ENCODE data around the gene SPATA18. TPM values are rescaled to one million over a fixed set of nuclear protein-coding genes. Genes with fewer than 3 reads are reported as not detected.
"Not testable (repeated sequence)": the region's sequence is repeated elsewhere in the genome, so short reads cannot be mapped to it uniquely, and the experiment has no call there.

The SPATA18 gene
- total RNA-seq, 2 experiments from 2014 or later = 0.35 to 0.73 TPM

DNA sequence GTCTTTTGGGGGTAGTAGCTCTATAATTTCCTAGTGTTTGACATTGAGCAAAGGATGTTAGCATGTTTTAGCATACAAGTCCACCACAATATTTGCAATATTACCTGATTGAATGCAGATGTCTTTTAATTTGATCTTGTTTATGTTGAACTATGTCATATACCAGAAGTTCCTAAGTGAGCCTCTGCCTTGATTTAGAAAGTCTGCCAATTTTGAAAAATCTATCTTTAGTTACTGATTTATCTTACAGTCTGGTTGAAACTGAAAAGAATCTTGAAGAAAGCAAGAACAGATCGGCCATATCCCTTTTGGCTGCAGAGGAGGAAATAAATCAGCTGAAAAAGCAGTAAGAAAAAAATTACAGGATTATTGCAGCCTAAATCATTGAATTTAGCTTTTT is 18.5 kb downstream of the SPATA18 start:
- Mint-ChIP-seq H3K27me3 (peaks cover 13% of the 10 kb centered on the region), H3K4me1 (no peaks in the 10 kb centered on the region), H3K4me3 (no peak overlapping the region), H3K9me3 (no peaks in the 10 kb centered on the region), H3K27ac (no peak overlapping the region), H3K36me3 (ENCODE audit: low read depth) (no peaks in the 10 kb centered on the region)
- POLR2A ChIA-PET = no interaction called here
- CTCF ChIA-PET = no interaction called here
- DNase-seq = no peak

DNA sequence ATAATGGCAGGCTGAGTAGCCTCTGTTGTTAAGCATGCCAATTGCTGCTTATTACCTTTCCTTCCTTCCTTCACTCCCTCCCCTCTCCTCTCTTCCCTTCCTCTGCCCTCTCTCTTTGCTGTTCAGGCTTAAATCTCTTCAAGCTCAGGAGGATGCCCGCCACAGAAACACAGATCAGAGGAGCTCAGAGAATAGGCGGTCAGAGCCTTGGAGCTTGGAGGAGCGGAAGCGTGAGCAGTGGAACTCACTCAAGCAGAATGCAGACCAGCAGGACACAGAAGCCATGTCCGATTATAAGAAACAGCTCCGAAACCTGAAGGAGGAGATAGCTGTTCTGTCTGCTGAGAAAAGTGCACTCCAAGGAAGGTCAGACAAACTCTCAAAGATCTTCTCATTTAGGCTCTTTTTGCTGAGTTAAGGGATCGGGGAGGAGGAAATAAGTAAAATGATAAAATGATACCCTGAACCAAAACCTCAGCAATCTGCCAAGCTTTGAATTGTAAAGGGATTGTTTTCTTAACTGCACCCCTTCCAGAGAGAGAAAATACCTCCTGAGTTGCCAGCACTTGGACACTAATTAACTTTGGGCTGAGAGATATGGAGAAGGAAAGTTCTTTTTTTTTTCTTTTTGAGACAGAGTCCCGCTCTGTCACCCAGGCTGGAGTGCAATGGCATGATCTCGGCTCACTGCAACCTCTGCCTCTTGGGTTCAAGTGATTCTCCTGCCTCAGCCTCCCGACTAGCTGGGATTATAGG is 20.9 kb downstream of the SPATA18 start:
- Mint-ChIP-seq H3K36me3 (ENCODE audit: low read depth) (no peaks in the 10 kb centered on the region), H3K4me3 (no peak overlapping the region), H3K27ac (no peak overlapping the region), H3K27me3 (peaks cover 23% of the 10 kb centered on the region), H3K4me1 (no peaks in the 10 kb centered on the region), H3K9me3 (no peaks in the 10 kb centered on the region)
- ChIA-PET POLR2A (no interaction called here), CTCF (no interaction called here)
- no peak for DNase-seq

DNA sequence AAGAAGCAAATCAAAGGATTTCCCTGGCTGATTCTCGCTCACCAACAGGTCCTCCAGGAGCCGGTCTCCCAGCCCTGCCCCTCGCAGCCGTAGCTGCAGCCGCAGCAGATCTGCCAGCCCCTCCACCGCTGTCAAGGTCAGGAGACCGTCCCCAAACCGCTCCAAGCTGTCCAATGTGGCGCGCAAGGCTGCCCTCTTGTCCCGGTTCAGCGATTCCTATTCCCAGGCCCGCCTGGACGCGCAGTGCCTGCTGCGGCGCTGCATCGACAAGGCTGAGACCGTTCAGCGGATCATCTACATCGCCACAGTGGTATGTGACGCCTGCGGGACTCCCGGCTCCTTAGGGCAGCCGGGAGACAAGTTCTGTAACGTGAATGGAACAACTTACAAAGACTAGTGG is 25.6 kb downstream of the SPATA18 start:
- Mint-ChIP-seq H3K9me3 (no peaks in the 10 kb centered on the region), H3K27me3 (peaks cover 38% of the 10 kb centered on the region), H3K4me1 (no peaks in the 10 kb centered on the region), H3K4me3 (no peak overlapping the region), H3K27ac (no peak overlapping the region), H3K36me3 (ENCODE audit: low read depth) (no peaks in the 10 kb centered on the region)
- no peak for DNase-seq
- POLR2A ChIA-PET = no interaction called here
- CTCF ChIA-PET = no interaction called here

DNA sequence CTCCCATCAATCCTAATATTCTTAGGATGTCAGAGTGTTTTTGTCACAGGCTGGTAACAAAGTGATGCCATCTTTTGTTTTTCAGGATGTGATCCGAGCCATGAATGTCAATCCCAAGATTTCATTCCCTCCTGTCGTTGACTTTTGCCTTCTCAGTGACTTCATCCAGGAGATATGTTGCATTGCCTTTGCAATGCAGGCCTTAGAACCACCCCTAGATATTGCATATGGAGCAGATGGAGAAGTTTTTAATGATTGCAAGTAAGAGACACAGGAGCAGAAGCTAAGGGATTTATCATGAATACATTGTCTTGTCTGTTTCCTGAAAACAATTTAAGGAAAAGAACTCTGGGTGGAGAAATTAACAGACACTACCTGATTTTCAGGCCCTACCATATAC is 28.6 kb downstream of the SPATA18 start:
- H3K4me1 Mint-ChIP-seq = no peaks in the 10 kb centered on the region
- DNase-seq = no peak
- CTCF ChIA-PET = no interaction called here
- H3K9me3 Mint-ChIP-seq = no peaks in the 10 kb centered on the region
- POLR2A ChIA-PET = no interaction called here
- peaks cover 40% of the 10 kb centered on the region for H3K27me3 Mint-ChIP-seq
- H3K4me3 Mint-ChIP-seq = no peak overlapping the region
- H3K36me3 Mint-ChIP-seq (ENCODE audit: low read depth) = no peaks in the 10 kb centered on the region
- no peak overlapping the region for H3K27ac Mint-ChIP-seq

DNA sequence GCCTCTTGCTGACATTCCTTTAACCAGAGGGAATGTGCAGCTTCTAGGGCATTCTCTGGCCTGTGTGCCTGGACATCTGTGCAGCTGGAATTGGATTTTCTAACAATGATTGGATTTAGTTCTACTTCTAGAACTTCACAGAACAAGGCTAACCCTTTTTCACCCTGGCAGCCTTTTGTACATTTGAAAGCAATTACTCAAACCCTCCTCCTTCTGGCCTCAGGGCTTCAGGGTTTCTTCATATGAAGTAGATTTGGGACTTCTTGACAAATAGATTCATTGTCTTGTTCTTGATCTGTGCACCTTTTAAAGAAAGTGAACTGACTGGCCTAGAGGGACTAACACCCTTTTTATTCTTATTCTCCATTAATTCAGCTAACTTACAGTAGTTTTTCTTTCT is 30.1 kb downstream of the SPATA18 start:
- no peaks in the 10 kb centered on the region for H3K9me3 Mint-ChIP-seq
- peaks cover 33% of the 10 kb centered on the region for H3K27me3 Mint-ChIP-seq
- POLR2A ChIA-PET = no interaction called here
- no peak overlapping the region for H3K27ac Mint-ChIP-seq
- CTCF ChIA-PET = no interaction called here
- DNase-seq = no peak
- H3K4me1 Mint-ChIP-seq = no peaks in the 10 kb centered on the region
- no peaks in the 10 kb centered on the region for H3K36me3 Mint-ChIP-seq (ENCODE audit: low read depth)
- H3K4me3 Mint-ChIP-seq = no peak overlapping the region

DNA sequence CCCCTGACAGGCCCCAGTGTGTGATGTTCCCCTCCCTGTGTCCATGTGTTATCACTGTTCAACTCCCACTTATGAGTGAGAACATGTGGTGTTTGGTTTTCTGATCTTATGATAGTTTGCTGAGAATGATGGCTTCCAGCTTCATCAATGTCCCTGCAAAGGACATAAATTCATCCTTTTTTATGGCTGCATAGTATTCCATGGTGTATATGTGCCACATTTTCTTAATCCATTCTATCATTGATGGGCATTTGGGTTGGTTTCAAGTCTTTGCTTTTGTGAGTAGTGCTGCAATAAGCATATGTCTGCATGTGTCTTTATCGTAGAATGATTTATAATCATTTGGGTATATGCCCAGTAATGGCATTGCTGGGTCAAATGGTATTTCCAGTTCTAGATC is 35.3 kb downstream of the SPATA18 start:
- H3K4me1 Mint-ChIP-seq = not testable (repeated sequence)

DNA sequence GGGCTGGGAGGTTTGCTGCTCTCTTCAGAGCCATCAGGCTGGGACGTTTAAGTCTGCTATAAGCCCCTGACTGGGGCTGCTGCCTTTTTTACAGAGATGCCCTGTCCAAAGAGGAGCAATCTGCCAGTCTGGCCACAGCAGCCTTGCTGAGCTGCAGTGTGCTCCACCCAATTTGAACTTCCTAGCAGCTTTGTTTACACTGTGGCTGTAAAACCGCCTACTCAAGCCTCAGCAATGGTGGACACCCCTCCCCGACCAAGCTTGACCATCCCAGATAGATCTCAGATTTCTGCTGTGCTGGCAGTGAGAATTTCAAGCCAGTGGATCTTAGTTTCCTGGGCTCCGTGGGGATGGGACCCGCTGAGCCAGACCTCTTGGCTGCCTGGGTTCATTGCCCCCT is 40.7 kb downstream of the SPATA18 start:
- CTCF ChIA-PET = no interaction called here
- DNase-seq = no peak

More for the DNA sequence above, 35.3 kb downstream of the SPATA18 start:
- H3K36me3 Mint-ChIP-seq (ENCODE audit: low read depth); H3K4me3 Mint-ChIP-seq; CTCF ChIA-PET; H3K27ac Mint-ChIP-seq; DNase-seq; H3K27me3 Mint-ChIP-seq; POLR2A ChIA-PET; H3K9me3 Mint-ChIP-seq: not testable (repeated sequence)

DNA sequence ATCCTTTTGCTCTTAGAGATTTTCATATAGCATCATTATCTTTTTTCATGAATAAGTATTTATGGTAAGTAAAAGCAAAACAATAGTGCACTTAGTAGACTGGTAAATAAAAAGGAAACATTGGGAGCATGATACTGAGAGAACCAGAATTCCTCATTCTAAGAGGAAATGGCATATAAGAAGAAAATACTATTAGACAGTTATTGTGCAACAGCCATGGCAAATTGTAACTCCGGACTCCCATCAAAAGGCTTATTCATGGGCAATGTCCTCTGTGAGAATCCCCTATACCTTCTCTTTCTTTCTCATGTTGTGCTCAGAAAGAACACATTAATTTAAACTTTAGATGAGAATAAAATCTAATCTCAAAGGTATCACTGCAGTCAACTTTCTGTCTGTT is 42.4 kb downstream of the SPATA18 start:
- Mint-ChIP-seq H3K9me3 (no peaks in the 10 kb centered on the region), H3K36me3 (ENCODE audit: low read depth) (no peaks in the 10 kb centered on the region), H3K4me1 (no peaks in the 10 kb centered on the region), H3K4me3 (no peak overlapping the region), H3K27me3 (no peaks in the 10 kb centered on the region), H3K27ac (no peak overlapping the region)
- DNase-seq = no peak
- CTCF ChIA-PET = no interaction called here
- POLR2A ChIA-PET = no interaction called here

More for the DNA sequence above, 40.7 kb downstream of the SPATA18 start:
- POLR2A ChIA-PET = no interaction called here
- H3K4me3 Mint-ChIP-seq = no peak overlapping the region
- H3K27me3 Mint-ChIP-seq = no peaks in the 10 kb centered on the region
- no peak overlapping the region for H3K27ac Mint-ChIP-seq
- H3K36me3 Mint-ChIP-seq (ENCODE audit: low read depth) = no peaks in the 10 kb centered on the region
- H3K9me3 Mint-ChIP-seq = no peaks in the 10 kb centered on the region
- H3K4me1 Mint-ChIP-seq = no peaks in the 10 kb centered on the region

DNA sequence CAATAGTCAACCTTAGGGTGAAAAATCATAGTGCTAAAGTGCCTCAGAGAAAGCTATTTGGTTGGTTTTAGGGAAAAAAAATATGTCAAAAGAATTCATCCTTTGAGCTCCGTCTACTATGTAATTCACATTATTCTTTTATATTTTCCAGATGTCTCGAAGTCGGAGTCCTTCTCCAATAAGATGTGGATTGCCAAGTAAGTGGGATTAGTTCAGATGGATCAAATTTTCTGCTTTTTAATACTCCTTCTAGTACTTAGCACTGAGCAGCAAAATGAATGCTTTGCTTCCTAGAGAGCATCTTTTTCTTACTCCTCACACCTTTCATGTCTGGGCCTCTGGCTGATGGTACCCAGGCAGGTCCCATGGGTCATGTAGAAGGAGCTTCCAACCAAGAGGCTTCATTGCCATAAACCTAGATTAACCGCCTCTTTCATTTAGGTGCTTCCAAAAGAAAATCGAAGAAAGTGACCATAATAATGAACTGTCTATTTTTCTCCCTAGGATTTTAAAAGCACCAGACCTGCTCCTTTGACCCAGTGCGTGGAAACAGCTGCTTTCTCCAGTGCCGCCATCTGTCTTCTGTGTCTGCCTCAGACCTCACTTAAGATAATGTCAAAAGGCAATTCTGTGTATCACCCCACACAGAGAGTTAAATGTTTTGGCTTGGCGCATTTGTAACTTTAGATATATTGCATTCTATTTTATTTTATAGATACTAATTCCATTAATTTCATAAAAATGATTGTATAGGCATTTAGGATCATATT is 43.5 kb downstream of the SPATA18 start:
- CTCF ChIA-PET = no interaction called here

DNA sequence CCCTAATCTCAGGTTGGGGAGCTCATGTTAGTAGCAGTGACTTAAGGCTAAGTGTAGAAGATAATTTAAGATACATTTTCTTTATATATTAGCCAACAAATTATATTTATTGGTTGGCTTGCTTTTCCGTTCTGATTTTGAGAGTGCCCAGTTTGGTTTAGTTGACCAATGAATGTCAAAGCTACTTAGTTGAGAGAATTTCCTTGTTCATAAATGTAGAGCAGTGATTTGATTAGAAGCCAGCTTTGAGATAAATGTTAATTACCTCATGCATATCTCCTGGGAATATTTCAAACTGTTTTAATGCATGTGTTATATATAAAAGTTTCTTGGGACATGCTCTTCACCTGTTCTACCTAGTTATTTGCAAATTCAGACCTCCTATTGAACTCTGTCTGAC is 44.3 kb downstream of the SPATA18 start:
- H3K9me3 Mint-ChIP-seq = no peaks in the 10 kb centered on the region
- CTCF ChIA-PET = no interaction called here
- H3K27me3 Mint-ChIP-seq = no peaks in the 10 kb centered on the region
- POLR2A ChIA-PET = no interaction called here
- no peaks in the 10 kb centered on the region for H3K36me3 Mint-ChIP-seq (ENCODE audit: low read depth)
- H3K27ac Mint-ChIP-seq = no peak overlapping the region
- DNase-seq = no peak
- H3K4me3 Mint-ChIP-seq = no peak overlapping the region
- H3K4me1 Mint-ChIP-seq = no peaks in the 10 kb centered on the region

More for the DNA sequence above, 43.5 kb downstream of the SPATA18 start:
- Mint-ChIP-seq H3K4me1 (no peaks in the 10 kb centered on the region), H3K9me3 (no peaks in the 10 kb centered on the region), H3K36me3 (ENCODE audit: low read depth) (no peaks in the 10 kb centered on the region), H3K27me3 (no peaks in the 10 kb centered on the region), H3K4me3 (no peak overlapping the region), H3K27ac (no peak overlapping the region)
- DNase-seq = no peak
- POLR2A ChIA-PET = no interaction called here

DNA sequence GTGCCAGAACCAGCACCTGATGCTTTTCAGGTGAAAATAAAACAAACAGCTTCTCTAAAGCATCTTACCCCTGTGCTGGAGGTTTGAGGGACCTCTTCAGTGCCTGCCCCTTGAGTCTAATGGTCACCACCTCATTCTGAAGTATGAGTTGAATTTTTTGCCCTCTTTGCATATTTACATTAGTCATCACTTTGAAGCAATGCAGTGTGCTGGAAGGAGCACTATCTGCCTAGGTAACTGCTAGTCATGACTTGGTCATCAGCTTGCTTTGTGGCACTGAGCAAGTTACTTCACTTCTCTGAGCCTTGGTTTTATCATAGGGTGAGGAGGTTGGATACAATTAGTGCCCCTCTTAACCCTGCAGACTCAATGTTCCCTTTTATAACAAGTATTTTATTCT is 44.9 kb downstream of the SPATA18 start:
- Mint-ChIP-seq H3K9me3 (no peaks in the 10 kb centered on the region), H3K36me3 (ENCODE audit: low read depth) (no peaks in the 10 kb centered on the region), H3K4me1 (no peaks in the 10 kb centered on the region), H3K27me3 (no peaks in the 10 kb centered on the region), H3K27ac (no peak overlapping the region), H3K4me3 (no peak overlapping the region)
- ChIA-PET CTCF (interaction anchor here (1.2 kb wide), 1 partner anchor 15 kb away, joined by 3 read pairs; no protein-coding TSS in a partner anchor), POLR2A (no interaction called here)
- no peak for DNase-seq

DNA sequence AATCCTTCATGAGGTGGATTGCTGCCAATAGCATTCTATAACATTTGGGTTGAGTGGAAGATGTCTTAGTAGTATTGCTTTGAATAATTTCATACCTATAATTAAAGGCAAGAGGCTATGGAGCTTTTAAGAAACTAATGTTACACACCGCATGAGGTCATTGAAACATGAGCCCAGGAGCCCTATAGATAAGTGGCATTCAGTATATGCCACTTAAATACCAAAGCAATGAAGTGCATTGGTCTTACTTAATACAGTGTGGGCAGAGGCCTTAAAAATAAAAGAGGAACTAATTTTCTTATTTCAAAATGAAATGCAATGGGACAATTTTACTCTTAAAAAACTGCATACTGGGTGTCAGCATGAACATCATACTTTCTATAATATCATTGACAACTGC is 47.5 kb downstream of the SPATA18 start:
- Mint-ChIP-seq H3K27ac (no peak overlapping the region), H3K36me3 (ENCODE audit: low read depth) (no peaks in the 10 kb centered on the region), H3K9me3 (no peaks in the 10 kb centered on the region), H3K27me3 (peaks cover 4% of the 10 kb centered on the region), H3K4me1 (no peaks in the 10 kb centered on the region), H3K4me3 (no peak overlapping the region)
- POLR2A ChIA-PET = no interaction called here
- CTCF ChIA-PET = interaction anchor here (0.6 kb wide), 1 partner anchor 32 kb away, joined by 3 read pairs; no protein-coding TSS in a partner anchor
- no peak for DNase-seq

DNA sequence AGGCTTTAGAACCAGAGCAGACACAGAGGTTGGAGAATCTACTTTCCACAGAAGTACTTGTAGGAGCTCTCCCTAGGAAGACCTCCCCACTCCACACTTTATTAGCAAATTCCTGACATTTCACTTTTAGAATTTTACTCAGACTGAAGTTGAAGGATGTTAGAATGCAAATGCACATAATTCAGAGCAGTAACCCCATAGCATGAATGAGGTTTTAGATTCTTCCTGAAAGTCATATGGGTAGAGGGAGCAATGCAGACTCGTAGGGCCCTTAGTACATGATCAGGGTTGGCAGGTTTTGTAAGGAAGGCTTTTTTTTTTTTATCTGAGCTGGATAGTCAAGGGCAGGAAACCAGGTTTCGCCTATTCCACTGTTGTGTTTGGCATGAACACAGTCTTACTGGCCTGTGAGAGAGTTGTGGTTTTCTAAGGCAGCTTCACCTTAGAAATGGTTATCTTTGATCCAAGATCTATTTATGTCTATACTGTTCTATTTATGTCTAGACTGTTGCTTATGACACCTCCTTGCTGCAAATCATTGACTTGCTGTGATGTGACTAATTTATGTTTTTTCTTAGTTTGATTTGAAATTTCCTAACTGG is 48.9 kb downstream of the SPATA18 start:
- Mint-ChIP-seq H3K27ac (no peak overlapping the region), H3K27me3 (peaks cover 4% of the 10 kb centered on the region), H3K4me3 (no peak overlapping the region), H3K4me1 (no peaks in the 10 kb centered on the region), H3K36me3 (ENCODE audit: low read depth) (no peaks in the 10 kb centered on the region), H3K9me3 (no peaks in the 10 kb centered on the region)
- ChIA-PET CTCF (no interaction called here), POLR2A (no interaction called here)
- DNase-seq = no peak
